A204.1 (cell line): ENCODE measurements around the gene LRG1.

ENCODE experiments used
- FAIRE-seq: peaks from 2 replicates; lab custom pipeline; 2012; peaks lifted over from hg19 to GRCh38; lab: Jason Lieb, UNC

The LRG1 gene

DNA sequence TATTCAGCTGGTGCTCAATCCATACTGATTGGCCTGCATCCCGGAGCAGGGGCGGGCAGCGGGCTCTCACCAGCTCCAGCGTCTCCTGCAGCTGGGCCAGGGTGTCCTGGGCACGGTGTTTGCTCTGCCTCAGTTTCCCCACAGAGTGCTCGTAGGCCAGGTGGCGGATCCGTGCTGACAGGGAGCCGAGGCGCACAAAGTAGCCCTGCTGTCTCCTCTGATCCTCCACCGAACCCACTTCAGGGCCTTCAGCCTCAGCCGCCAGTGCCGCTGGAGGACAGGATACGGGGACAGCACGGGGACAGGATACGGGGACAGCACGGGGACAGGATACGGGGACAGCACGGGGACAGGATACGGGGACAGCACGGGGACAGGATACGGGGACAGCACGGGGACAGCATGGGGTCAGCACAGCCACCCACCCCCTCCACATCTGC is 14.3 kb downstream of the LRG1 start:
- FAIRE-seq: no peak

DNA sequence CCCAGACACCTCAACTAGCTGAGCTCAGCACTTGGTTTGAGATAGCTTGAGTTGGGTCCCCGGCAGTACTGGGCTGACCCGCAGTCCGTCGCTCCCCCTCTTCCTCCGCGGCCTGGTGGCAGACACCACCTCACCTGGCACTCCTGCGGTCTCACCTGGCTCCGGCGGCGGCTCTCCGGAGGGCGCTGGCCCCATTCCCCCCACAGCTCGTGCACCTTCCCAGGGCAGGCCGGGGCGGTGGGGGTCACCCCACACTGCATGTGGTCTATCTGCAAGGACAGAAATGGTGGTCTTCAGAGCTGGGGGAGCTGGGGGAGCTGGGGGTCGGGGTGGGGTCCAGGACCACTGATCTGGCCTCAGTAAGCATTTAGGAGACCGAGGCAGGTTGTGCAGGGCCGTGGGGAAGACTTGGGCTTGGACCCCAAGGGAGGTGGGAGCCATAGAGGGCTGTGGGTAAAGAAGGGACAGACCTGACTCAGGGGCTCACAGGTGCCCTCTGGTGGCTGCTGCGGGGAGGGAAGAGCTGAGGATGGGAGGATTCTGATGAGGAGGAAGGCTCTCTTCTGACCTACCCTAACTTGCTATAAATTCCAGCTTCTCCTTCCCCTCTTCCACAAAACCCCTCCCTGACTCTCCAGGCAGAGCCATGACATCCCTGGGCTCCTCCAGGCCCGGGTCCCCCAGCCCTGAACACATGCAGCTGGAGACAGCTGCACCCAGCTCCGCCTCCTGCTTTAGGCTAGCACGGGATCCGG is 14.9 kb downstream of the LRG1 start:
- no peak for FAIRE-seq

DNA sequence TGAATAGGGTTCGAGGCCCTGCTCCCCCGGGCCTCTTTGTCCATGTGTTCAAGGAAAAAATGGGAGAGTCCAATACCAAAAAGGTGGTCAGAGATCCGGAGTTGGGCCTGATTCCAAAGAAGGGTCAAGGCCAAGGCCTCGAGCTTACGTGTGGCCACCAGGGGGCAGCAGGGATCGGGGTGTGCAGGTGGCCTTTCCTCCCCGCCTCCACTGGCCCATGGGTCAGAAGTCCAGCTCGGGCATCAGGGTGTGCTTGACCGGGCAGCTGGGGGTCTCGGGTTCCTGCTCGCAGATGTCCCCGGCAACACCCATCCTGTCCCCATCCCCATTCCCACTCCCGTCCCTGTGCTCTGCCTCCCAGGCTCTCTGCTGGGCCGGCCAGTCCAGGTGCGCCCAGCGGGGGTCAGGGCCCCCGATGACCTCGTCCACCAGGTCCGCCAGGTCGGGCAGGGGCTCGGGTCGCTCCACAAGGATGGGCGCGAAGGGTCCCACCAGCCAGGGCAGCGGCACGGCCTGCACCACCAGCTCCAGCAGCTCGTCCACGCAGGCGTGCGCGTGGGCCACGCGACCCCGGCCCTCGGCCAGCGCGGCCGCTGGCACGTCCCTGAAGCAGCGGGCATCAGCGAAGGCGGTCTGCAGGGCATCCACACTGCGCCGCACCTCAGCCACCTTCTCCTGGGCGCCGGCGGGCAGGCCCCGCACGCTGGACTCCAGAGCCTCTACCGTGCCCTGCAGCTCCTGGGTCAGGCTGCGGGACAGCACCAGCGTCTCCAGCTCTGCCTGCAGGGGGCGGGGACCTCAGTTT is 16.3 kb downstream of the LRG1 start:
- no peak for FAIRE-seq

DNA sequence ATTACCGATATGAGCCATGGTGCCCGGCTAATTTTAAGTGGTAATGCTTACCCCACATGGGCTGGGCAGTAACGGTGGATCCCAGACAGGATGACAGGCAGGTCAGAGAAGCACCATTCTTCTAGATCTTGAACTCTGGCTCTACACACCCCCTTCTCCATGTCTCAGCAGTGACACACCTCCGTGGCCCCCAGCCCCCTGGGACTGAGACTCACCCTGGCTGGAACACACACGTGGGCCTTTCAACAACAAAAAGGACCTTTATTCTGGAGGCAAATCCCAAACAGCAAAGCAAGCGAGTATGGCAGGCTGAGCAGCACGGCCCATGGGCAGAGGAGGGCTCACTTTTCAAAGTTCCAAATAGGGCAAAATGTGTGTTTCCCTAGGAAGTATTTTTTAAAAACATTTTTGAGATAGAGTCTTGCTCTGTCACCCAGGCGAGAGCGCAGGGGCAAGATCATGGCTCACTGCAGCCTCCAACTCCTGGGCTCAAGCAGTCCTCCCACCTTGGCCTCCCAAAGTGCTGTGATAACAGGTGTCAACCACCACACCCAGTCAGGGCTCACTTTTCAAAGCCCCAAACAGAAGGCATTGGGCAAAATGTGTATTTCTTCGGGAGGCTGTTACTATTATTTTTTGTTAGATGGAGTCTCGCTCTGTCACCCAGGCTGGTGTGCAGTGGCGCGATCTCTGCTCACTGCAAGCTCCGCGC is 17.4 kb downstream of the LRG1 start:
- FAIRE-seq: no peak

DNA sequence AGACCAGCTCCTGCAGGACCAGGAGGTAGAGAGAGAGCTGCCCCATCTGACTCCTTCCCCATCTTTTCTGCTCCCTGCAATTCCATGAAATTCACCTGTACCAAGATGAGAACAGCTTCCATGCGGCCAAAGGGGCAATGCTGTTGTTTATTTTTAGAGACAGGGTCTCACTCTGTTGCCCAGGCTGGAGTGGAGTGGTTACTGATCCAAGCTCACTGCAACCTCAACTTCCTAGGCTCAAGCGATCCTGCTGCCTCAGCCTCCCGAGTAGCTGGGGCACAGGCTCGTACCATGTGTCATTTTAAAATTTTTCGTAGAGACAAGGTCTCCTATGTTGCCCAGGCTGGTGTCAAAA is 18.0 kb downstream of the LRG1 start:
- no peak for FAIRE-seq

DNA sequence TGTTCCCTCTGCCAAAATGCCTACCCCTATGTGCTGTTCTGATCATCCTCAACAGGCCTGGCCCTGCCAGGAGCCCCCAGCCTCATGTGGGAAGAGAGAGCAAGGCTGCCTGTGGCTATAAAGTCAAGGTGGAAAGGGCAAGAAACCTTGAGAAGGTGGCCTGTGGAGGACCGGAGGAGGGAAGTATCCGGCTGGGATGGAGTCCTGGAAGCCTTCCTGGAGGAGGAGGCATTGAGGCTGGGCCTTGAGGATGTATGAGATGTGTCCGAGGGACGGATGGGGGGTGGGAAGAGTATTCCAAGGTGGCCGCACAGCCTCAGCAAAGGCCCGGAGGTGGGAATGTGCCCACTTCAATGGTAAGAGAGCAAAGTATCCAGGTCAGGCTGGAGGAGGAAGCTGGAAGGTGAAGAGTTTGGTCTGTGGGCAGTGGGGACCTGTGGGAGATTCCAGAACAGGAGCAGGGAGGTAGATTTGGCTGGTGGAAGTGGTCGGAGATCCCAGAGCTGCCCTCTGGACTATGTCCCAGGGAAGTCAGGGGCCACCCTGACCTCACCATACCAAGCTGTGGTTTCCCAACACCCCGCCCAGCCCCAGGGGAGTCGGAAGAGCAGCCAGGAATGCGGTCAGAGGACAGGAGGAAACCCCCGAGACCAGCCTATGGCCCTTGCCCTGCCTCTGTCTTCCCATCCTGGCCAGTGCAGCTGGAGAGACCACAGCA is 18.5 kb downstream of the LRG1 start:
- FAIRE-seq: no peak

DNA sequence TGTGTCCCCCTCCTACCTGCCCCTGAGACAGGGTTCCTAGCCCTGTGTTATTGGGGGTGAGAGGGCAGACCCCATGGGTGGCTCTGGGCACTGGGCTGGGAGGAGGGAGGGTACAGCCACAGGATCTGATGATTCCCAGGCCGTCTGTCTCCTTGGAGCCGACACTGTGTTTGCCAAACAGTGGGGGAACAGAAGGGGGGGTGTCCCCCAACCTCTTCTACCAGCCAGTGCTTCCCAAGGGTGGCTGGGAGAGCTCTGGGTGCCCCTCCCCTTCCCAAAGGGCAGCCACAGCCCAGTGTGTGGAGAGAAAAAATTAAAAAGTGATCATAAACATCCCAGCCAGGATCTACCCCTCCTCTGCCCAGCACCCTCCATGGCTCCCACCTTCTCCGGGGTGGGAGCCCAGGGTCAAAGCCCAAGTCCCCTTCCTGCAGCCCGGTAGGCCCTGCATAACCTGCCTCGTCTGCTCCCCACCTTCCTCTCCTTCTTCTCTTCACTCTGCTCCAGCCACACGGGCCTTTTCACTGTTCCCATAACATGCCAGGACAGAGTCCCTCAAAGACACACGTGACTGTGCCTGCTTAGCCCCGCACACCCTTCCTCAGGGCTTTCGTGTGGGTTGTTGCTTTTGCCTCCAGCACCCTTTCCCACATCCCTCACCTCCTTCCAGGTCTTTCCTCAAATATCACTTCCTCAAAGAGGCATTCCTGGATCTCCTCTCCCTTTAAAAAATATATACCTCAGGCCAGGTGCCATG is 20.1 kb downstream of the LRG1 start:
- no peak for FAIRE-seq

DNA sequence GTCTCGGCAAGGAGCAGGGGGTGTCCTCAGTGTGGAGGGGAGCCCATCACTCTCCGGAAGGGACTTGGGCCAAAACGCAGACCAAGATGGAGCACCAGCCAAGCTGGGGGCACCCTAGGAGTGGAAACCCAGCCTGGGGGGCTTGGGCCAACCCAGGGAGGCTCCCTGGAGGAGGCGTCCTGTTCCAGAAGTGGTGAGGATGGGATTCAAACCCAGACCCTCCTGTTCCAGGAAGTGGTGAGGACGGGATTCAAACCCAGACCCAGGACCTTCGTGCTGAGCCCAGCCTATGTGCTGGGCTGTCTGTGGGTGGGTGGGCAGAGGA is 20.7 kb downstream of the LRG1 start:
- FAIRE-seq: no peak

DNA sequence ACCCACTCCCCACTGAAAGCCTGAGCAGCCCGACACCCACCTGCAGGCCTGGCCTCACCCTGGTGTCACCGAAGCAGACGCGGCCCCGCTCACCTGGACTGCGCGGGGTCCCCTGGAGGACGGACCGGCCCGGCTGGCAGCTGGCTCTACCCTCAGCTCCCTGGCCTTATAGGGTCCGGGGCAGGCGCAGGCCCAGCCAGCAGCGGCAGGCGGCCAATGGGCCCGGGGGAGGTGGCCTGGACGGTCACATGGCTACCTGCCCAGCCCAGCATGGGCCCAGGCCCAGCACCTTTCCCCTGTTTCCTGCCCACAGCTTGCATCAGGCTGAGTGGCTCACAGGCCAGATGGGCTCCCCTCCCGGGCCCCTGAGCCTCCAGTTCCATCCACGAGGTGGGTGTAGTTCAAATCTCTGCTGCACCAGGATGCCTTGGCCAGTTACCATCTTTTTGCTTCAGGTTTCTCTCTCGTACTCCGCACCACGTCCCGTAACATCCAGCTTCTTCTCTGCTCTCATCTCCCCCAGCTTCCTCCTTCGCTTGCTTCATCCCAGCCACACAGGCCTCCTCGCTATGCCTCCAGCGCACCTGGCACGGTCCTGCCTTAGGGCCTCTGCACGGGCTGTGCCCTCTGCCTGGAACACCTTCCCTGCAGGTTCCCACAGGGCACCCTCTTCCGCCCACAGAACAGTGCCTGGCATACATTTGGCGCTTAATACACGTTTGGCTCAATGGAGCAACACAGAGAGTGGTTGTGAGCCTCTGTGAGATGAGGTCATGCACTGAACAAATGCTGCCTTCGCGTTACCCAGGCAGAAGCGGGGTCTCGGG is 21.3 kb downstream of the LRG1 start, which contains the start of gene PLIN4:
TSS of gene PLIN4 (minus strand) at position 142 of the 827 bp plus-strand sequence. CDS start 214 bp downstream, outside the sequence.
- FAIRE-seq: no peak

DNA sequence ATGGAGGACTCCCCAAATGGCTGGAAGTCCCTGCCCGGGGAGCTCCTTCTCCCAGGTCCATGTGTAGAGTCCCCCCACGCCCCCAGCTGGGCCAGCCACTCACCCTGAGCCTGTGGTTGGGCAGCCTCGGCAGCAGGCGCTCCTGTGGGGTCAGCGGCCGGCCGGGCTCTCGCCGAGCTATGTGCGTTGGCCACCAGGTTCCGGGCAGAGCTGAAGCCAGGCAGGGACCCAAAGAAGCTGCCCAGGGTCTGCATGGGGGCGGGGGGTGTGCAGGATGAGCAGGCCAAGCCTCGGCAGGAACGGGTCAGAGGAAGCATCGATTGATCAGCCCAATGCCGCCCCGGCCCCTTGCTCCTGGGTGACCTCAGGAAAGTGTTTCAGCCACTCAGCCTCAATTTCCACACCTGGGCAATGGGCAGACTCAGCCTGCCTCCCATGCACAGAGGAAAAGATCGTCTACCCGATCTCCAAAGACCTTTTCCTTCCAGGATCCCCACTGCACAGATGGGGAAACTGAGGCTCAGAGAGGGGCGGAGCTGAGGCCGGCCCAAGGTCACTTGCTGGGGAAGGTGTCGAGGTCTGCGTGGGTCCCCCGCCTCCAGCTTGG is 22.3 kb downstream of the LRG1 start:
- no peak for FAIRE-seq

DNA sequence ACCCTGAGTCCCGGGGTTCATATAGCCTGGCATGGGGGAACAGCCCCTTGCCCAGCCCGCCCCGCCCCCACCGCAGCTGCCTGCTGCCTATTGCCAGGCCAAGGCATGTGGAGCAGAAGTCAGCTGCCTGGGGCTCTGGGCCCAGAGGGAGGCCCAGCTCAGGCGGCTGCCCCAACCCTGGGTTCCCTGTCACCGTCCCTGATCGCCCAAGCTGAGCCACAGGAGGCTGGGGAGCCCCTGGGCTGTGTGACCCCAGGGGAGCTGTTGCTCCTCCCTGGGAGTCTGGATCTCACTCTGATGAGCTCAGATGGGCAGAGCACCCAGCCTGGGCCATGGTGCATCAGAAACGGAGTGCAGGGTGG is 22.9 kb downstream of the LRG1 start:
- no peak for FAIRE-seq

DNA sequence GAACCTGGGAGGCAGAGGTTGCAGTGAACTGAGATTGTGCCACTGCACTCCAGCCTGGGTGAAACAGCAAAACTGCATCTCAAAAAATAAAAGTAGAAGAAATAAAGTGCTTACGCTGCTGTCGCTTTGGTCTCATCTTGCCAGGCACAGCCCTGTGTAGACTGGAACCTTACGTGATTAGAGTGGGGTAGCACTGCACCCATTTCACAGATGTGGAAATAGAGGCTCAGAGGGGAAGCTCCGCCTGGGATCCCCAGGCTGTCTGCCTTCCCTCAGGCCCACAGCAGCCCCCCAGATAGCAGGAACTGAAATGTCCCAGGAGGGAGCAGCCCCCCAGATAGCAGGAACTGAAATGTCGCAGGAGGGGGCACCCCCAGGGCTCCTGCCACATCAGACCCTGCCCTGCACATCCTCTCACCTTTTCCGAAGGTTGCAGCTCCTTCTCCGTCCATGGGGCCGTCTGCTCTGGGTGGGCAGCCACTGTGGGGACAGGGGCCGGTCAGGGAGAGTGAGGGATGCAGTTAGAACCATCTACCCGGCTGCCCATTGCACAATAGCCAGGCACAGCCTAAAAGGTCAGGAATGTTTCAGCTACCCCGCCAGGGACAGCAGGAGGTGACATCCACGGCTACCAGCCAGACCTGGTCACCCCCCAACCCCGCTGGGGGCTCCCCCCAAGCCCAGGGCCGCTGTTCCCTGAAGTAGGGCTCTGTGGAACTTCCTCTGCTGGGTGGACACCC is 23.5 kb downstream of the LRG1 start:
- FAIRE-seq: no peak

DNA sequence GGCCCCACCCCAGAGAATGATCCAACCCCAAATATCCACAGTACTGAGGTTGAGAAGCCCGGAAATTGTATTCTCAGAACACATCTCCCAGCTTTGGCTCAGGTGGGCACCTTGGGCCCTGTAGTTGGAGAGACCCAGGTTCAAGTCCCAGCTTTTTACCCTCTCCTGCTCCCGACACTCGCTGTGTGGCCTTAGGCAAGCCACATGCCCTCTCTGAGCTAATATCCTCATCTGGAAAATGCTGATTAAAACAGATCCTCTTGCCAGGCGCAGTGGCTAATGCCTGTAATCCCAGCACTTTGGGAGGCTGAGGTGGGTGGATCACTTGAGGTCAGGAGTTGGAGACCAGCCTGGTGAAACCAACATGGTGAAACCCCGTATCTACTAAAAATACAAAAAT is 24.1 kb downstream of the LRG1 start:
- FAIRE-seq: no peak

DNA sequence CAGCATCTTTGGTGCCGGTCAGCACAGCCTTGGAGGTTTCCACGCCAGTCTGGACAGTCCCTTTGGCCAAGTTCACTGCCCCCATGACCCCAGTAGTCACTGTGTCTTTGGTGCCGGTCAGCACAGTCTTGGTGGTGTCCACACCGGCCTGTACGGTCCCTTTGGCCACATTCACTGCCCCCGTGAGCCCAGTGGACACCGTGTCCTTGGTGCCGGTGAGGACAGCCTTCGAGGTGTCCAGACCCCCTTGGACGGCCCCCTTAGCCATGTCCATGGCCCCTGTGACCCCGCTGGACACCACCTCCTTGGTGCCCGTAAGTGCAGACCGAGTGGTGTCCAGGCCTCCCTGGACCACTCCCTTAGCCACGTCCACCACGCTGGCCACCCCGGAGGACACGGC is 26.6 kb downstream of the LRG1 start:
- FAIRE-seq: no peak

DNA sequence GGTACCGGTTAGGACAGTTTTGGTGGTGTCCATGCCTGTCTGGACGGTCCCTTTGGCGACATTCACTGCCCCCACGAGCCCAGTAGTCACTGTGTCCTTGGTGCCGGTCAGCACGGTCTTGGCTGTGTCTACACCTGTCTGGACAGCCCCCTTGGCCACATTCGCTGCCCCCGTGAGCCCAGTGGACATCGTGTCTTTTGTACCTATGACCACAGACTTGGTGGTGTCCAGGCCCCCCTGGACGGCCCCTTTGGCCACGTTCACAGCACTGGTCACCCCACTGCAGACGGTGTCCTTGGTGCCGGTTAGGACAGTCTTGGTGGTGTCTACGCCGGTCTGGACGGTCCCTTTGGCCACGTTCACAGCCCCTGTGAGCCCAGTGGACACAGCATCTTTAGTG is 27.8 kb downstream of the LRG1 start:
- FAIRE-seq: no peak

DNA sequence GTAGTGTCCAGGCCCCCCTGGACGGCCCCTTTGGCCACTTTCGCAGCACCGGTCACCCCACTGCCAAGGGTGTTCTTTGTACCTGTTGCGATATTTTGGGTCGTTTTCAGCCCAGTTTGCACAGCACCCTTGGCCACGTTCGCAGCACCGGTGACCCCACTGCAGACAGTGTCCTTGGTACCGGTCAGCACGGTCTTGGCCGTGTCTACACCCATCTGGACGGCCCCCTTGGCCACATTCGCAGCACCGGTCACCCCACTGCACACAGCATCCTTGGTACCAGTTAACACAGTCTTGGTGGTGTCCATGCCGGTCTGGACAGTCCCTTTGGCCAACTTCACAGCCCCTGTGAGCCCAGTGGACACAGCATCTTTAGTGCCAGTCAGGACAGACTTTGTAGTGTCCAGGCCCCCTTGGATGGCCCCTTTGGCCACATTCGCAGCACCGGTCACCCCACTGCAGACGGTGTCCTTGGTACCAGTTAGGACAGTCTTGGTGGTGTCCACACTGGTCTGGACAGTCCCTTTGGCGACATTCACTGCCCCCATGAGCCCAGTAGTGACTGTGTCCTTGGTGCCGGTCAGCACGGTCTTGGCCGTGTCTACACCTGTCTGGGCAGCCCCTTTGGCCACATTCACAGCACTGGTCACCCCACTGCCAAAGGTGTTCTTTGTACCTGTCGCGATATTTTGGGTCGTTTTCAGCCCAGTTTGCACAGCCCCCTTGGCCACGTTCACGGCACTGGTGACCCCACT is 28.4 kb downstream of the LRG1 start:
- FAIRE-seq: no peak

DNA sequence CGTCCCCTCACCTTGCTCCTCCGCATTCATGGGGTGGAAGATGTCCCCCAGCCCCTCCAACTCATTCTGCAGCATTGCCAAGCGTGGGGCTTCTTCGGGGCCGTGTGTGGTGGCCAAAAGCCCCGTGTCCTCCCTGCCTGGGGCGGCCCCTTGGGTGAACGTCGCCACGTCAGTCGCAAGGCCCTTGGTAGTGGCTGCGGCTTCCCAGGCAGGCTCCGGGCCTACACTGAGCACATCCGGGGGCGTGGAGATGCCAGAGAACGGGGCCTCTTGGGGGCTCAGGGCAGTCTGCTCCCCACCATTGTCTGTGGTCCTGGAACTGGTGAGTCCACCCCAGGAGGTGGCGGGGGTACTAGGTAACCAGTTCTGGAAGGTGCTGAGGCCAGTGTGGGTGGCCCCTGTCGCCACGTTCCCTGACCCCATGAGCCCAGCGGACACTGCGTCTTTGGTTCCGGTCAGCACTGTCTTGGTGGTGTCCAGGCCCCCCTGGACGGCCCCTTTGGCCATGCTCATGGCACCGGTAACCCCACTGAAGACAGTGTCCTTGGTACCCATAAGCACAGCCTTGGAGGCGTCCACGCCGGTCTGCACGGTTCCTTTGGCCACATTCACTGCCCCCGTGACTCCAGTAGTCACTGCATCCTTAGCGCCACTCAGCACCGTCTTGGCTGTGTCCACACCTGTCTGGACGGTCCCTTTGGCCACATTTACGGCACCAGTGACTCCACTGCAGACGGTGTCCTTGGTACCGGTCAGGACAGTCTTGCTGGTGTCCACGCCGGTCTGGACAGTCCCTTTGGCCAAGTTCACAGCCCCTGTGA is 29.2 kb downstream of the LRG1 start:
- FAIRE-seq: no peak

DNA sequence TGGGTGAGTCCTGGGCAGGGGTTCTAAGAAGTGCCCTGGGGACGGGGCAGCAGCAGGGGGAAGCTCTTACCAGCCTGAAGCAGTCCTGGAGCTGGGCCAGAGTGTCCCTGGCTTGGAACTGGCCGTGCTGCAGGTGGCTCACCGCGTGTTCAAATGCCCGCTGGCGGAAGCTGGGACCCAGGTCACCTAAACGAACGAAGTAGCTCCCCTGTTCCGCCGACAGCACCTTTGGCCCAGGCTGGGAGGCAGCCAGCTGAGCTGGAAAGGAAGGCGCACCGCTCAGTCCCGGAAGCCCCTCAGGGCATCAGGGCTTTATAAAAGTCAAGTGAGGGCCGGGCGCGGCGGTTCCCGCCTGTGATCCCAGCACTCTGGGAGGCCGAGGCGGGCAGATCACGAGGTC is 31.1 kb downstream of the LRG1 start:
- no peak for FAIRE-seq
